ENCODE measurements around the gene HSD17B12. TPM values are rescaled to one million over a fixed set of nuclear protein-coding genes. Genes with fewer than 3 reads are reported as not detected.

Gene HSD17B12
- total RNA-seq, 1 experiment from 2014 or later: 106 TPM

DNA sequence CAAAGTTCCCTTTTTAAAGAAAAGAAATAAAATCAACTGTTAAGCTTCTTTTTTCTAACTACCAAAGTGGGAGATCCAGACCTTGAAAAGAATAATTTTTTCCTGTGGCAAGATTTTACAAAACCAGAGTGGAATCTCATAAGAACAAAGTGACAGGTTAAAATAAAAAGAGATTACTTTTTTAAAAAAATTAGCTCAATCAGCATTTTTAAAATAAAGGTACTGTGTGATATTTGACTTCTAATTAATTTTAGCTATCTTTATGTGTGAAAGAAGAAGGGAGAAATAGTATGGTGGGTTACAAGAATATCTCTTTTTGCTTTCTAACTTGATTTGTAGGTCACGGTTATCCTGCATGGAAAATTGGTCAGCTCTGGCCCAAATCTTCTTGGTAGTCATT is 107.3 kb downstream of the HSD17B12 start:
- DNase-seq (ENCODE audit: low read depth, low spot score) (no peak), ATAC-seq (no peak)
- no peak overlapping the region for H3K4me3 ChIP-seq (ENCODE audit: low read depth in 2 of 2, low read length in 2 of 2)
- no peaks in the 10 kb centered on the region for H3K27me3 ChIP-seq (ENCODE audit: control insufficient read depth, insufficient read depth, low read length)
- ChIA-PET POLR2A (interaction anchor here (0.6 kb wide), 1 partner anchor 35 kb away, joined by 3 read pairs; no protein-coding TSS in a partner anchor), CTCF (interaction anchor here (0.5 to 0.6 kb wide), 2 partner anchors 11 to 775 kb away, joined by 3 to 4 read pairs; no protein-coding TSS in a partner anchor)
- no peaks in the 10 kb centered on the region for H3K36me3 ChIP-seq (ENCODE audit: control insufficient read depth, insufficient read depth, low read length)
- intact Hi-C loops (cut with micrococcal nuclease; ENCODE audit: unreplicated experiment) (no loop called here), in situ Hi-C loops (cut with HindIII; ENCODE audit: low pct_unique_long_range_greater_than_20kb, low sequenced_read_pairs) (no loop called here)
- no TSS peak for BruUV-seq (replicated peaks)
- TF ChIP-seq, protein P1, sequence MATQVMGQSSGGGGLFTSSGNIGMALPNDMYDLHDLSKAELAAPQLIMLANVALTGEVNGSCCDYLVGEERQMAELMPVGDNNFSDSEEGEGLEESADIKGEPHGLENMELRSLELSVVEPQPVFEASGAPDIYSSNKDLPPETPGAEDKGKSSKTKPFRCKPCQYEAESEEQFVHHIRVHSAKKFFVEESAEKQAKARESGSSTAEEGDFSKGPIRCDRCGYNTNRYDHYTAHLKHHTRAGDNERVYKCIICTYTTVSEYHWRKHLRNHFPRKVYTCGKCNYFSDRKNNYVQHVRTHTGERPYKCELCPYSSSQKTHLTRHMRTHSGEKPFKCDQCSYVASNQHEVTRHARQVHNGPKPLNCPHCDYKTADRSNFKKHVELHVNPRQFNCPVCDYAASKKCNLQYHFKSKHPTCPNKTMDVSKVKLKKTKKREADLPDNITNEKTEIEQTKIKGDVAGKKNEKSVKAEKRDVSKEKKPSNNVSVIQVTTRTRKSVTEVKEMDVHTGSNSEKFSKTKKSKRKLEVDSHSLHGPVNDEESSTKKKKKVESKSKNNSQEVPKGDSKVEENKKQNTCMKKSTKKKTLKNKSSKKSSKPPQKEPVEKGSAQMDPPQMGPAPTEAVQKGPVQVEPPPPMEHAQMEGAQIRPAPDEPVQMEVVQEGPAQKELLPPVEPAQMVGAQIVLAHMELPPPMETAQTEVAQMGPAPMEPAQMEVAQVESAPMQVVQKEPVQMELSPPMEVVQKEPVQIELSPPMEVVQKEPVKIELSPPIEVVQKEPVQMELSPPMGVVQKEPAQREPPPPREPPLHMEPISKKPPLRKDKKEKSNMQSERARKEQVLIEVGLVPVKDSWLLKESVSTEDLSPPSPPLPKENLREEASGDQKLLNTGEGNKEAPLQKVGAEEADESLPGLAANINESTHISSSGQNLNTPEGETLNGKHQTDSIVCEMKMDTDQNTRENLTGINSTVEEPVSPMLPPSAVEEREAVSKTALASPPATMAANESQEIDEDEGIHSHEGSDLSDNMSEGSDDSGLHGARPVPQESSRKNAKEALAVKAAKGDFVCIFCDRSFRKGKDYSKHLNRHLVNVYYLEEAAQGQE (IDR thresholded peaks at IDR 0.05; ENCODE audit: insufficient read depth in 1 of 2, low read depth in 2 of 2, low read length in 1 of 2): no peak
- TF ChIP-seq, protein P2, sequence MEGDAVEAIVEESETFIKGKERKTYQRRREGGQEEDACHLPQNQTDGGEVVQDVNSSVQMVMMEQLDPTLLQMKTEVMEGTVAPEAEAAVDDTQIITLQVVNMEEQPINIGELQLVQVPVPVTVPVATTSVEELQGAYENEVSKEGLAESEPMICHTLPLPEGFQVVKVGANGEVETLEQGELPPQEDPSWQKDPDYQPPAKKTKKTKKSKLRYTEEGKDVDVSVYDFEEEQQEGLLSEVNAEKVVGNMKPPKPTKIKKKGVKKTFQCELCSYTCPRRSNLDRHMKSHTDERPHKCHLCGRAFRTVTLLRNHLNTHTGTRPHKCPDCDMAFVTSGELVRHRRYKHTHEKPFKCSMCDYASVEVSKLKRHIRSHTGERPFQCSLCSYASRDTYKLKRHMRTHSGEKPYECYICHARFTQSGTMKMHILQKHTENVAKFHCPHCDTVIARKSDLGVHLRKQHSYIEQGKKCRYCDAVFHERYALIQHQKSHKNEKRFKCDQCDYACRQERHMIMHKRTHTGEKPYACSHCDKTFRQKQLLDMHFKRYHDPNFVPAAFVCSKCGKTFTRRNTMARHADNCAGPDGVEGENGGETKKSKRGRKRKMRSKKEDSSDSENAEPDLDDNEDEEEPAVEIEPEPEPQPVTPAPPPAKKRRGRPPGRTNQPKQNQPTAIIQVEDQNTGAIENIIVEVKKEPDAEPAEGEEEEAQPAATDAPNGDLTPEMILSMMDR (IDR thresholded peaks at IDR 0.05): no peak
- no peak for TF ChIP-seq SIN3A (IDR thresholded peaks at IDR 0.05; ENCODE audit: borderline replicate concordance, insufficient read depth, low read depth, low read length)
- no peak for TF ChIP-seq POLR2AphosphoS5 (IDR thresholded peaks at IDR 0.05; ENCODE audit: low read depth, low read length)
- TF ChIP-seq TCF7L2 (IDR thresholded peaks at IDR 0.05; ENCODE audit: low read depth, low read length): no peak
- peaks cover 13% of the 10 kb centered on the region; the same call in 1 of the 2 replicates for H3K9me3 ChIP-seq (ENCODE audit: control insufficient read depth, insufficient read depth, low read depth, low read length)
- no peak overlapping the region for H3K27ac ChIP-seq (ENCODE audit: low read length)
- no peaks in the 10 kb centered on the region for H3K4me1 ChIP-seq (ENCODE audit: control insufficient read depth, insufficient read depth, low read length)

DNA sequence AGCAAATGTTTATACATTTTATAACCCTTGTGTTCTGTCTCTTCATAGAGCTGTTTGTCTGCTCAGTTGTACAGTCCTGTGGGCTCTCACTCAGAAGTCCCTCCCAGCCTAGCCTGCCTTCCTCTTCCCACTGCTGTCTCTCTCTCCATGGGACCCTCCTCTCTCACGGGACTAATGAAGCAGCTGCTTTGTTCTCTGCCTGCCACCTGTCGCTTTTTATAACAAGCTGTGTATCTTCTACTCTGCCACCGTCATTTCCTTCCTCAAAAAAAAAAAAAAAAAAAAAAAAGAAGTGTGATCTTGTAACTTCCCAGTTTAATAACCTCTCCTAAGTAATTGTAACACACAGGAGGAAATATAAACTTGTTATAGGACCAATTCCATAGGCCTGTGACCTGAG is 107.9 kb downstream of the HSD17B12 start:
- Histone ChIP-seq H3K4me1 (ENCODE audit: control insufficient read depth, insufficient read depth, low read length) (no peaks in the 10 kb centered on the region), H3K36me3 (ENCODE audit: control insufficient read depth, insufficient read depth, low read length) (no peaks in the 10 kb centered on the region), H3K9me3 (ENCODE audit: control insufficient read depth, insufficient read depth, low read depth, low read length) (peaks cover 13% of the 10 kb centered on the region; the same call in 1 of the 2 replicates), H3K27me3 (ENCODE audit: control insufficient read depth, insufficient read depth, low read length) (no peaks in the 10 kb centered on the region), H3K4me3 (ENCODE audit: low read depth in 2 of 2, low read length in 2 of 2) (no peak overlapping the region), H3K27ac (ENCODE audit: low read length) (no peak overlapping the region)
- intact Hi-C loops (cut with micrococcal nuclease; ENCODE audit: unreplicated experiment): no loop called here
- CTCF ChIA-PET: interaction anchor here (0.5 to 0.6 kb wide), 2 partner anchors 11 to 775 kb away, joined by 3 to 4 read pairs; no protein-coding TSS in a partner anchor
- POLR2A ChIA-PET: interaction anchor here (0.6 kb wide), 1 partner anchor 36 kb away, joined by 3 read pairs; no protein-coding TSS in a partner anchor
- in situ Hi-C loops (cut with HindIII; ENCODE audit: low pct_unique_long_range_greater_than_20kb, low sequenced_read_pairs): no loop called here
- BruUV-seq (replicated peaks): no TSS peak
- DNase-seq (ENCODE audit: low read depth, low spot score) (no peak), ATAC-seq (no peak)
- TF ChIP-seq, protein P1 (IDR thresholded peaks at IDR 0.05; ENCODE audit: insufficient read depth in 1 of 2, low read depth in 2 of 2, low read length in 1 of 2): no peak
- TF ChIP-seq, protein P2 (IDR thresholded peaks at IDR 0.05): no peak
- TF ChIP-seq TCF7L2 (IDR thresholded peaks at IDR 0.05; ENCODE audit: low read depth, low read length) (no peak), POLR2AphosphoS5 (IDR thresholded peaks at IDR 0.05; ENCODE audit: low read depth, low read length) (no peak), SIN3A (IDR thresholded peaks at IDR 0.05; ENCODE audit: borderline replicate concordance, insufficient read depth, low read depth, low read length) (no peak)

Measured in Panc1 (cell line).